Measurements from ENCODE around the gene XAB2. TPM values are rescaled to one million over a fixed set of nuclear protein-coding genes. Genes with fewer than 3 reads are reported as not detected.

Gene XAB2
- total RNA-seq, 4 donors from 2014 or later: 26.6 to 61.9 (median 33.7) TPM

GRCh38 chr19:7614859-7615741 is 14.2 kb downstream of the XAB2 start:
- H3K27me3 ChIP-seq: no peaks in the 10 kb centered on the region
- no peaks in the 10 kb centered on the region for H3K9me3 ChIP-seq
- DNase-seq: no peak
- peaks cover 0 to 22% (median 3%) of the 10 kb centered on the region in 4 donors for H3K4me1 ChIP-seq
- H3K27ac ChIP-seq: no peak overlapping the region
- peaks cover 0 to 55% (median 0%) of the 10 kb centered on the region in 3 donors for H3K36me3 ChIP-seq
- H3K4me3 ChIP-seq: no peak overlapping the region
- TF ChIP-seq CTCF (IDR thresholded peaks at IDR 0.05): no peak
- no peak for TF ChIP-seq POLR2A (IDR thresholded peaks at IDR 0.05)

GRCh38 chr19:7612282-7613274 is 16.8 kb downstream of the XAB2 start:
- H3K4me3 ChIP-seq: no peak overlapping the region
- no peak for DNase-seq
- TF ChIP-seq CTCF (IDR thresholded peaks at IDR 0.05) (no peak), POLR2A (IDR thresholded peaks at IDR 0.05) (no peak)
- no peaks in the 10 kb centered on the region for H3K9me3 ChIP-seq
- peaks cover 0 to 54% (median 0%) of the 10 kb centered on the region in 3 donors for H3K36me3 ChIP-seq
- no peaks in the 10 kb centered on the region for H3K4me1 ChIP-seq
- no peaks in the 10 kb centered on the region for H3K27me3 ChIP-seq
- H3K27ac ChIP-seq: no peak overlapping the region

- no peaks in the 10 kb centered on the region for H3K4me1 ChIP-seq
These were observed 17.6 kb downstream of the XAB2 start for GRCh38 chr19:7611541-7612279.

GRCh38 chr19:7610491-7611240 is 18.7 kb downstream of the XAB2 start:
- Histone ChIP-seq H3K36me3 (peaks cover 0 to 53% (median 0%) of the 10 kb centered on the region in 3 donors), H3K27me3 (no peaks in the 10 kb centered on the region), H3K4me3 (no peak overlapping the region), H3K9me3 (no peaks in the 10 kb centered on the region), H3K4me1 (no peaks in the 10 kb centered on the region), H3K27ac (no peak overlapping the region)
- no peak for TF ChIP-seq CTCF (IDR thresholded peaks at IDR 0.05)
- TF ChIP-seq POLR2A (IDR thresholded peaks at IDR 0.05): no peak
- no peak for DNase-seq

More at GRCh38 chr19:7611541-7612279, 17.6 kb downstream of the XAB2 start:
- TF ChIP-seq POLR2A (IDR thresholded peaks at IDR 0.05): no peak
- TF ChIP-seq CTCF (IDR thresholded peaks at IDR 0.05): no peak
- DNase-seq: no peak
- Histone ChIP-seq H3K9me3 (no peaks in the 10 kb centered on the region), H3K27ac (no peak overlapping the region), H3K27me3 (no peaks in the 10 kb centered on the region), H3K4me3 (no peak overlapping the region), H3K36me3 (peaks cover 0 to 55% (median 0%) of the 10 kb centered on the region in 3 donors)

Data from Peyer's patch (tissue), 4 donors.